Fibroblast of lung (primary cell): ENCODE results near the gene MIGA1. TPM values are rescaled to one million over a fixed set of nuclear protein-coding genes. Genes with fewer than 3 reads are reported as not detected.

Experiments used
- DNase-seq, 2 donors: peaks; one replicate each; pipeline versions ENCODE4 v3.0.0 to v3.0.0-alpha.2; 2010; ENCODE audit warnings: low read depth in 2 of 2
- H2AFZ ChIP-seq: 2 replicates; pipeline ENCODE4 v1.5.1; 2012; ENCODE audit warnings: low read length, control low read depth, inconsistent platforms
- H3K27ac ChIP-seq: 2 replicates; pipeline ENCODE4 v1.5.1; 2011; ENCODE audit warnings: low read length, control low read depth; ENCODE audit not compliant: insufficient read depth
- H3K27me3 ChIP-seq: 2 replicates; pipeline ENCODE4 v1.5.1; 2011; ENCODE audit warnings: mild to moderate bottlenecking, low read length; ENCODE audit not compliant: control insufficient read depth, insufficient read depth
- H3K36me3 ChIP-seq: 2 replicates; pipeline ENCODE4 v1.5.1; 2011; ENCODE audit warnings: low read length; ENCODE audit not compliant: control insufficient read depth, insufficient read depth
- H3K4me1 ChIP-seq: 2 replicates; pipeline ENCODE4 v1.5.1; 2011; ENCODE audit warnings: low read length; ENCODE audit not compliant: control insufficient read depth, insufficient read depth; ENCODE audit errors: extremely low read depth
- H3K4me2 ChIP-seq: 2 replicates; pipeline ENCODE4 v1.5.1; 2011; ENCODE audit warnings: low read length, control low read depth; ENCODE audit not compliant: insufficient read depth; ENCODE audit errors: extremely low read depth
- H3K4me3 ChIP-seq, 4 experiments: fragments of 200-600 bp in 1 of 4; sonication (generic) in 1 of 4; replicated peaks in 1 of 4; 2 replicates each; pipeline ENCODE4 v1.5.1; 2011 to 2016; ENCODE audit warnings: low read length in 4 of 4, low read depth in 3 of 4, mild to moderate bottlenecking in 3 of 4, control low read depth in 2 of 4, inconsistent platforms in 1 of 4, mixed read lengths in 1 of 4; ENCODE audit not compliant: insufficient read depth in 1 of 4; ENCODE audit errors: control extremely low read depth in 1 of 4
- H3K79me2 ChIP-seq: 2 replicates; pipeline ENCODE4 v1.5.1; 2012; ENCODE audit warnings: mild to moderate bottlenecking, low read length, inconsistent platforms; ENCODE audit not compliant: control insufficient read depth, insufficient read depth
- H3K9ac ChIP-seq: 2 replicates; pipeline ENCODE4 v1.5.1; 2011; ENCODE audit warnings: mild to moderate bottlenecking, low read length, control low read depth; ENCODE audit not compliant: insufficient read depth
- H3K9me3 ChIP-seq: 2 replicates; pipeline ENCODE4 v1.5.1; 2012; ENCODE audit warnings: low read depth, low read length; ENCODE audit not compliant: control insufficient read depth, insufficient read depth
- H4K20me1 ChIP-seq: 2 replicates; pipeline ENCODE4 v1.5.1; 2011; ENCODE audit warnings: low read length; ENCODE audit not compliant: control insufficient read depth, insufficient read depth; ENCODE audit errors: extremely low read depth
- EZH2 ChIP-seq: IDR thresholded peaks from 2 replicates; pipeline ENCODE4 v1.5.1; 2012; ENCODE audit warnings: low read length, control low read depth, mild to moderate bottlenecking; ENCODE audit errors: missing control alignments
- polyA plus RNA-seq, 2 donors: library from polyadenylated mRNA; depleted of rRNA in 1 of 2; stranded (reverse) in 1 of 2; unstranded in 1 of 2; fragments of >200 nt; gene quantifications; 2 replicates each; pipeline ENCODE4 v1.2.1, GENCODE V29; 2011 to 2012; ENCODE audit warnings: missing spikeins in 1 of 2
- total RNA-seq: library from RNA; depleted of rRNA; stranded (reverse); fragments of >200 nt; gene quantifications from 2 replicates; pipeline ENCODE4 v1.2.1, GENCODE V29; 2014
- TF ChIP-seq, protein P1 (sequence below), 2 donors: IDR thresholded peaks in 1 of 2; conservative IDR thresholded peaks in 1 of 2; 1 replicate in 1 of 2; 2 replicates in 1 of 2; pipeline ENCODE4 v1.5.1; 2011 to 2012; ENCODE audit warnings: low read length in 2 of 2, control low read depth in 1 of 2, inconsistent platforms in 1 of 2, low read depth in 1 of 2, mild to moderate bottlenecking in 1 of 2

MIGA1 gene
- total and polyA plus RNA-seq, 2 donors (not counting 1 experiment from before 2014, with no cell fraction given): 10.3 to 14.0 TPM

DNA sequence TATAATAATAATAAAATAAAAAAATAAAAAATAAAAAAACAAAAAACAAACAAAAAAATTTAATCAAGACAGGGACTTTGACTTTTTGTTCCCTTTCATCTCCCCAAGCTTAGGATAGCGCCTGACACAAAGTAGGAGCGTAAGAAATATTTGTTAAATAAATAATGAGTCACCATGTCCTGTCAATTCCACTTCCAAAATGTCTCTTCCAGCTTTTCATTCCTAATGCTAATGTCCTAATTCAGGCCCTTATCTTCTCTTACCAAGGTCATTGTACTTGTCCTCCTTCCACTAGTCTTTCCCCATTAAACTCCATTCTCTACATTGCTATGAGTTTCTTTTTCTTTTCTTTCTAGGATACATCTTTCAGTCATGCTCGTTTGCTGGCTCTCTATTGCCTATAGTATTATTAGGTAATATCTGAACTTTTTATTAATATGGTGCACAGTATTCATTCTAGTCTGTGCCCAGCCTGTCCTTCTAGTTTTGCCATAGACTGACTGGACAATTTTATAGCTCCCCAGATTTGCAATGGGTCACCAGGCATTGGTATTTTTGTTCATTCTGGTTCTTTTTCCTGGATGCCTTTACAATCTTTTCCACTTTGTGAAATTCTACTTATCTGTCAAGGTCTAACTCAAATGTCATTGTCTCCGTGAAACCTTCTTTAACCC is 120.3 kb downstream of the MIGA1 start:
- Histone ChIP-seq H3K9me3 (no peaks in the 10 kb centered on the region), H3K9ac (no peak overlapping the region), H2AFZ (no peak overlapping the region), H4K20me1 (peaks cover 3% of the 10 kb centered on the region), H3K27ac (no peak overlapping the region), H3K27me3 (no peaks in the 10 kb centered on the region), H3K4me1 (peaks cover 5% of the 10 kb centered on the region), H3K4me3 (no peak overlapping the region), H3K79me2 (peaks cover 66% of the 10 kb centered on the region), H3K4me2 (no peak overlapping the region), H3K36me3 (peaks cover 1% of the 10 kb centered on the region)
- peak; percentile 34 to 51 for DNase-seq
- TF ChIP-seq EZH2: no peak
- TF ChIP-seq, protein P1, sequence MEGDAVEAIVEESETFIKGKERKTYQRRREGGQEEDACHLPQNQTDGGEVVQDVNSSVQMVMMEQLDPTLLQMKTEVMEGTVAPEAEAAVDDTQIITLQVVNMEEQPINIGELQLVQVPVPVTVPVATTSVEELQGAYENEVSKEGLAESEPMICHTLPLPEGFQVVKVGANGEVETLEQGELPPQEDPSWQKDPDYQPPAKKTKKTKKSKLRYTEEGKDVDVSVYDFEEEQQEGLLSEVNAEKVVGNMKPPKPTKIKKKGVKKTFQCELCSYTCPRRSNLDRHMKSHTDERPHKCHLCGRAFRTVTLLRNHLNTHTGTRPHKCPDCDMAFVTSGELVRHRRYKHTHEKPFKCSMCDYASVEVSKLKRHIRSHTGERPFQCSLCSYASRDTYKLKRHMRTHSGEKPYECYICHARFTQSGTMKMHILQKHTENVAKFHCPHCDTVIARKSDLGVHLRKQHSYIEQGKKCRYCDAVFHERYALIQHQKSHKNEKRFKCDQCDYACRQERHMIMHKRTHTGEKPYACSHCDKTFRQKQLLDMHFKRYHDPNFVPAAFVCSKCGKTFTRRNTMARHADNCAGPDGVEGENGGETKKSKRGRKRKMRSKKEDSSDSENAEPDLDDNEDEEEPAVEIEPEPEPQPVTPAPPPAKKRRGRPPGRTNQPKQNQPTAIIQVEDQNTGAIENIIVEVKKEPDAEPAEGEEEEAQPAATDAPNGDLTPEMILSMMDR (conservative IDR thresholded peaks at IDR 0.05 in 1 of 2, IDR thresholded peaks at IDR 0.05 in 1 of 2; ENCODE audit: low read depth in 1 of 2, low read length in 2 of 2): no peak

DNA sequence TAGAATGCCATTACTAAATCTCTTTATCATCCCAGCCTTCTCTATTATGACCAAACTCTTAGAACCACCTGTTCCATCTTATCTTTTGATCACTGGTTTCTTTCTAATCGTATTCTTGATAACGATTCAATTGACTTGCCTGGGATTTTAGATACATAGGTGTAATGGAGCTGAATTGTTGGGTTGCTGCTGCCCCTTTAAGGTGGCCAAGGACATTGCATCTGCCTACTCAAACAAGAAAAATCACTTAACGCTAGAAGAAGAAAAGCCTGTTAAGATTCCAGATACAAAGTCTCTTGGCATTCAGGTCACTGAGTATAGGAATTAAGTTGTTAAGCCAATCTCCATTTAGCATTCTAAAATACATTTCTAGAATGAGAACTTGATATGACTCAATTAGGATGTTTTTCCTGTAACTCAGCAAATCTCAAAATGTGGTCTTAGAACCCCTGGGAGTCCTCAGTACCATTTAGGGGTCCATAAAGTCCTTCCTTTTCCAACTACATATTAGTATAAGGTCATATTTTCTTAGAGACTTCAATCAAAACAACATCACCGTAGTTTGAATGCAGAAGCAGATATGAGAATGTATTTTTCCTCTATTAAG is 121.3 kb downstream of the MIGA1 start:
- no peaks in the 10 kb centered on the region for H3K9me3 ChIP-seq
- no peak for TF ChIP-seq EZH2
- TF ChIP-seq, protein P1 (conservative IDR thresholded peaks at IDR 0.05 in 1 of 2, IDR thresholded peaks at IDR 0.05 in 1 of 2; ENCODE audit: low read depth in 1 of 2, low read length in 2 of 2): peak; percentile 67 to 75
- H2AFZ ChIP-seq: no peak overlapping the region
- H3K36me3 ChIP-seq: peaks cover under 1% of the 10 kb centered on the region
- no peaks in the 10 kb centered on the region for H3K27me3 ChIP-seq
- peaks cover 5% of the 10 kb centered on the region for H3K4me1 ChIP-seq
- no peak overlapping the region for H3K9ac ChIP-seq
- DNase-seq: peak; percentile 63 to 75
- no peak overlapping the region for H3K27ac ChIP-seq
- peak overlapping the region in 1 of 4 experiments; percentile 32 for H3K4me3 ChIP-seq
- H4K20me1 ChIP-seq: peaks cover 3% of the 10 kb centered on the region
- H3K4me2 ChIP-seq: peak overlapping the region; percentile 27
- peaks cover 67% of the 10 kb centered on the region for H3K79me2 ChIP-seq

DNA sequence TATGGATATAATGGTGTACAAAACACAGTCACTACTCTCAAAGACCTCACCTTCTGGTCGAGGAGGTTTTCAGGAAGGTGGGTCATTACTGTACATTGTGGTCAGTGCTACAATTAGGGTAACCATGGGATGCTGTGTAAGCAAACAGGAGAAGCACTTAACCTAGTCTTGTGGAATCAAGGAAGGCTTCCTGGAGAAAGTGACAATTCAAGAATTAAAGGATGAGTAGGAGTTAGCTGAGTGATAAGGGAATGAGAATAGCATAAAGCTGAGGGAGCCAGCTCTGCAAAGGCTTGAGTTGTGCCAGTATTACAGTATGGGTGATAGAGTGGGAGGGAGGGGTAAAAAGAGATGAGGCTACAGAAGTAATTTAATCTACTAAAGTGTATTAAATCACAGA is 126.2 kb downstream of the MIGA1 start:
- Histone ChIP-seq H3K36me3 (no peaks in the 10 kb centered on the region), H4K20me1 (peaks cover 5% of the 10 kb centered on the region), H3K9me3 (no peaks in the 10 kb centered on the region), H3K27me3 (no peaks in the 10 kb centered on the region), H3K4me2 (no peak overlapping the region), H3K9ac (no peak overlapping the region), H3K27ac (no peak overlapping the region), H2AFZ (no peak overlapping the region), H3K4me1 (peaks cover 3% of the 10 kb centered on the region), H3K79me2 (peaks cover 79% of the 10 kb centered on the region), H3K4me3 (no peak overlapping the region)
- TF ChIP-seq EZH2: no peak
- TF ChIP-seq, protein P1 (conservative IDR thresholded peaks at IDR 0.05 in 1 of 2, IDR thresholded peaks at IDR 0.05 in 1 of 2; ENCODE audit: low read depth in 1 of 2, low read length in 2 of 2): no peak
- DNase-seq: no peak
